Pancreas (tissue), 10 donors: Measurements from ENCODE around the gene ASGR1. TPM values are rescaled to one million over a fixed set of nuclear protein-coding genes. Genes with fewer than 3 reads are reported as not detected.

Experiments
- ATAC-seq, 4 donors: fragments of 200-7000 bp; cut with Tn5 transposase; one replicate each; pipeline versions ENCODE4 v1.8.0 to v1.9.1; 2020; ENCODE audit warnings: mild to moderate bottlenecking in 4 of 4, moderate library complexity in 4 of 4
- DNase-seq, 6 donors: peaks; one replicate each; pipeline ENCODE4 v3.0.0-alpha.2; 2020
- FAIRE-seq: peaks from 2 replicates; lab custom pipeline; 2012; peaks lifted over from hg19 to GRCh38; lab: Jason Lieb, UNC
- H3K27ac ChIP-seq, 4 donors: fragments of 200-600 bp; sonication (generic); 1 replicate in 3 of 4; 2 replicates in 1 of 4; pipeline versions ENCODE4 v1.5.0 to v1.8.0; 2020
- H3K27me3 ChIP-seq, 4 donors: fragments of 200-600 bp; one replicate each; pipeline ENCODE4 v1.8.0; 2021
- H3K36me3 ChIP-seq, 3 donors: fragments of 200-600 bp; sonication (generic) in 1 of 3; one replicate each; pipeline versions ENCODE4 v1.5.0 to v1.8.0; 2020 to 2021
- H3K4me1 ChIP-seq, 3 donors: fragments of 200-600 bp; one replicate each; pipeline ENCODE4 v1.8.0; 2021
- H3K4me3 ChIP-seq, 4 donors: fragments of 200-600 bp; sonication (generic) in 2 of 4; one replicate each; pipeline versions ENCODE4 v1.5.0 to v1.8.0; 2020 to 2021
- H3K9me3 ChIP-seq, 4 donors: fragments of 200-600 bp; one replicate each; pipeline ENCODE4 v1.8.0; 2021
- CTCF ChIP-seq, 4 donors: fragments of 200-600 bp; sonication (generic) in 3 of 4; IDR thresholded peaks; one replicate each; pipeline versions ENCODE4 v1.5.0 to v1.8.0; 2021; ENCODE audit warnings: antibody characterized with exemption in 4 of 4
- WGBS, 2 donors: extraction: QIAGEN DNeasy Blood & Tissue Kit; methylation state at CpG; one replicate each; pipeline ENCODE4 v1.1.7; 2013; 5-methylcytosine and 5-hydroxymethylcytosine counted together
- intact Hi-C, 3 donors: fragments of 100-400 bp; cut with DNase I; formaldehyde crosslinking; loops; one replicate each; pipeline versions ENCODE4 v1.11.1 to v1.14.2; 2022
- polyA plus RNA-seq, 2 donors: library from polyadenylated mRNA; stranded (reverse); fragments of 200-250 nt; gene quantifications; one replicate each; pipeline ENCODE4 v1.2.3, GENCODE V29; 2013
- total RNA-seq, 6 donors: library from RNA; stranded (reverse); fragmentation: NEBNext Ultra II Directional in 4 of 6; extraction: Animal tissue kit (Norgen Biotek cat#: 25700) in 4 of 6; gene quantifications; one replicate each; pipeline versions ENCODE4 v1.2.1 to v1.2.4, GENCODE V29; 2021 to 2023
- donor health status: healthy with polysubstance abuse.
- donor health status: DM: no; HTN: no; CAD: no; lungs with moderate emphysema.
- donor health status: DM: no; HTN: no; CAD: no.
- donor health status: control.
- donor health status: control.
- donor health status: Bipolar disorder and iron deficiency.
- donor health status: DM: yes; HTN: yes; CAD: no.
- donor health status: DM: no; HTN: no; CAD: no.
- donor health status: DM: no; HTN: no; CAD: no.
- donor health status: DM: yes; HTN: yes; CAD: no.

Gene ASGR1
- total and polyA plus RNA-seq, 8 donors = 0.28 to 2.6 (median 0.64) TPM; not detected in 1

- TF ChIP-seq CTCF (IDR thresholded peaks at IDR 0.05) = no peak
- no peaks in the 10 kb centered on the region for H3K27me3 ChIP-seq
- no peak overlapping the region for H3K27ac ChIP-seq
- no peak overlapping the region for H3K4me3 ChIP-seq
- no peaks in the 10 kb centered on the region for H3K9me3 ChIP-seq
- H3K36me3 ChIP-seq = no peaks in the 10 kb centered on the region
- intact Hi-C loops = no loop called here
- FAIRE-seq (no peak), DNase-seq (no peak), ATAC-seq (no peak)
- no peaks in the 10 kb centered on the region for H3K4me1 ChIP-seq
- WGBS, 2 donors = 56 to 64% methylated on average over 5 to 6 of the region's 6 CpGs
Measured at GRCh38 chr17:7146115-7146514, 33.1 kb downstream of the ASGR1 start.

- Histone ChIP-seq H3K27ac (no peak overlapping the region), H3K4me3 (no peak overlapping the region), H3K9me3 (no peaks in the 10 kb centered on the region), H3K4me1 (no peaks in the 10 kb centered on the region), H3K36me3 (no peaks in the 10 kb centered on the region), H3K27me3 (no peaks in the 10 kb centered on the region)
- TF ChIP-seq CTCF (IDR thresholded peaks at IDR 0.05) = no peak
- ATAC-seq (no peak), DNase-seq (no peak), FAIRE-seq (no peak)
- intact Hi-C loops = no loop called here
- 60 to 75% methylated on average over 11 of the region's 11 CpGs for WGBS, 2 donors
Measured at GRCh38 chr17:7144213-7144612, 35.0 kb downstream of the ASGR1 start.

- Histone ChIP-seq H3K27ac (no peak overlapping the region), H3K4me3 (no peak overlapping the region), H3K9me3 (no peaks in the 10 kb centered on the region), H3K4me1 (no peaks in the 10 kb centered on the region), H3K36me3 (no peaks in the 10 kb centered on the region), H3K27me3 (no peaks in the 10 kb centered on the region)
- DNase-seq = no peak
- 14 to 18% methylated on average over 10 of the region's 10 CpGs for WGBS, 2 donors
- peak in 1 of 4 donors; percentile 48 for ATAC-seq
- FAIRE-seq = no peak
- intact Hi-C loops = no loop called here
- no peak for TF ChIP-seq CTCF (IDR thresholded peaks at IDR 0.05)
Measured at GRCh38 chr17:7141824-7142223, 37.3 kb downstream of the ASGR1 start.

- no peak for ATAC-seq
- no peak overlapping the region for H3K4me3 ChIP-seq
- 59 to 72% methylated on average over 10 of the region's 10 CpGs for WGBS, 2 donors
Measured at GRCh38 chr17:7139400-7139799, 39.8 kb downstream of the ASGR1 start.

More at GRCh38 chr17:7139400-7139799, 39.8 kb downstream of the ASGR1 start:
- Histone ChIP-seq H3K27me3 (no peaks in the 10 kb centered on the region), H3K9me3 (no peaks in the 10 kb centered on the region), H3K27ac (no peak overlapping the region), H3K4me1 (no peaks in the 10 kb centered on the region), H3K36me3 (no peaks in the 10 kb centered on the region)
- intact Hi-C loops = loop anchor here (5.0 kb wide), 1 partner anchor 87 kb away; no protein-coding TSS in a partner anchor
- FAIRE-seq (no peak), DNase-seq (peak in 1 of 6 donors; percentile 25)
- no peak for TF ChIP-seq CTCF (IDR thresholded peaks at IDR 0.05)
